Measurements from ENCODE around the gene TMEM209. TPM values are rescaled to one million over a fixed set of nuclear protein-coding genes. Genes with fewer than 3 reads are reported as not detected.

TMEM209 gene
- total RNA-seq, 3 donors from 2014 or later (not counting 1 experiment from before 2014, with no cell fraction given): 26.3 to 31.0 (median 30.4) TPM

- Histone ChIP-seq H3K27ac (ENCODE audit: low read length) (no peak overlapping the region), H3K4me3 (ENCODE audit: low read length) (no peak overlapping the region), H3K4me1 (ENCODE audit: control insufficient read depth, insufficient read depth, low read length) (no peaks in the 10 kb centered on the region), H3K36me3 (ENCODE audit: control insufficient read depth, insufficient read depth, low read length) (peaks cover 31% of the 10 kb centered on the region), H3K9me3 (ENCODE audit: control insufficient read depth, insufficient read depth, low read length) (no peaks in the 10 kb centered on the region), H3K27me3 (ENCODE audit: control insufficient read depth, insufficient read depth, low read length) (no peaks in the 10 kb centered on the region)
- DNase-seq (no peak), ATAC-seq (no peak)
- WGBS (ENCODE audit: insufficient coverage): 98% methylated on average over 8 of the region's 8 CpGs
- Mint-ChIP-seq H3K4me1 (no peaks in the 10 kb centered on the region), H3K4me3 (no peak overlapping the region), H3K9me3 (no peaks in the 10 kb centered on the region), H3K27ac (no peak overlapping the region), H3K27me3 (ENCODE audit: low read depth in 2 of 2) (no peaks in the 10 kb centered on the region), H3K36me3 (peaks cover 19% of the 10 kb centered on the region)
- intact Hi-C loops (cut with micrococcal nuclease): no loop called here
- no peak for TF ChIP-seq CTCF (IDR thresholded peaks at IDR 0.05)
Observed at GRCh38 chr7:130160455-130160854, 44.8 kb downstream of the TMEM209 start.

GRCh38 chr7:130160023-130160422 is 45.2 kb downstream of the TMEM209 start:
- whole genome bisulfite sequencing (ENCODE audit: insufficient coverage): 95% methylated on average over 2 of the region's 2 CpGs
- Histone ChIP-seq H3K4me1 (ENCODE audit: control insufficient read depth, insufficient read depth, low read length) (no peaks in the 10 kb centered on the region), H3K27me3 (ENCODE audit: control insufficient read depth, insufficient read depth, low read length) (no peaks in the 10 kb centered on the region), H3K27ac (ENCODE audit: low read length) (no peak overlapping the region), H3K36me3 (ENCODE audit: control insufficient read depth, insufficient read depth, low read length) (peaks cover 27% of the 10 kb centered on the region), H3K9me3 (ENCODE audit: control insufficient read depth, insufficient read depth, low read length) (no peaks in the 10 kb centered on the region), H3K4me3 (ENCODE audit: low read length) (no peak overlapping the region)
- ATAC-seq (no peak), DNase-seq (no peak)
- Mint-ChIP-seq H3K27me3 (ENCODE audit: low read depth in 2 of 2) (no peaks in the 10 kb centered on the region), H3K36me3 (peaks cover 19% of the 10 kb centered on the region), H3K4me1 (no peaks in the 10 kb centered on the region), H3K9me3 (no peaks in the 10 kb centered on the region), H3K4me3 (no peak overlapping the region), H3K27ac (no peak overlapping the region)
- intact Hi-C loops (cut with micrococcal nuclease): no loop called here
- no peak for TF ChIP-seq CTCF (IDR thresholded peaks at IDR 0.05)

- no peaks in the 10 kb centered on the region for H3K9me3 Mint-ChIP-seq
- DNase-seq: no peak
Observed at GRCh38 chr7:130157700-130158099, 47.5 kb downstream of the TMEM209 start.

More at GRCh38 chr7:130157700-130158099, 47.5 kb downstream of the TMEM209 start:
- no peak overlapping the region for H3K27ac Mint-ChIP-seq
- intact Hi-C loops (cut with micrococcal nuclease): no loop called here
- H3K4me1 ChIP-seq (ENCODE audit: control insufficient read depth, insufficient read depth, low read length): peaks cover 14% of the 10 kb centered on the region
- H3K27me3 ChIP-seq (ENCODE audit: control insufficient read depth, insufficient read depth, low read length): peaks cover 2% of the 10 kb centered on the region
- H3K4me3 ChIP-seq (ENCODE audit: low read length): no peak overlapping the region
- TF ChIP-seq CTCF (IDR thresholded peaks at IDR 0.05): no peak
- no peaks in the 10 kb centered on the region for H3K27me3 Mint-ChIP-seq (ENCODE audit: low read depth in 2 of 2)
- 96% methylated on average over 7 of the region's 7 CpGs for WGBS (ENCODE audit: insufficient coverage)
- ATAC-seq: no peak
- no peak overlapping the region for H3K27ac ChIP-seq (ENCODE audit: low read length)
- H3K9me3 ChIP-seq (ENCODE audit: control insufficient read depth, insufficient read depth, low read length): no peaks in the 10 kb centered on the region
- no peaks in the 10 kb centered on the region for H3K4me1 Mint-ChIP-seq
- peaks cover 14% of the 10 kb centered on the region for H3K36me3 Mint-ChIP-seq
- H3K4me3 Mint-ChIP-seq: no peak overlapping the region
- H3K36me3 ChIP-seq (ENCODE audit: control insufficient read depth, insufficient read depth, low read length): peaks cover 9% of the 10 kb centered on the region

Measured in natural killer cell (primary cell).